HepG2 (cell line): ENCODE data around the gene SYNGAP1. TPM values are rescaled to one million over a fixed set of nuclear protein-coding genes. Genes with fewer than 3 reads are reported as not detected.

Experiments
- E2F2 ChIP-seq: sonication (generic); formaldehyde crosslinking; IDR thresholded peaks from 2 replicates; pipeline ENCODE4 v1.4.0; 2020; ENCODE audit warnings: missing genetic modification reagents, borderline replicate concordance
- HNRNPL ChIP-seq: fragments of 200-400 bp; formaldehyde crosslinking; IDR thresholded peaks from 2 replicates; pipeline ENCODE4 v1.6.1; 2017; ENCODE audit warnings: mild to moderate bottlenecking, low read depth, low read length
- HOXA5 ChIP-seq: sonication (generic); formaldehyde crosslinking; IDR thresholded peaks from 2 replicates; pipeline ENCODE4 v1.4.0; 2020; ENCODE audit warnings: missing genetic modification reagents
- KDM5A ChIP-seq: fragments of 200-600 bp; sonication (generic); IDR thresholded peaks from 2 replicates; pipeline ENCODE4 v1.7.0; 2018; ENCODE audit warnings: antibody characterized with exemption, mild to moderate bottlenecking, low read length, borderline replicate concordance
- LCORL ChIP-seq, 2 experiments: fragments of 450-650 bp in 1 of 2; sonication (generic) in 1 of 2; formaldehyde crosslinking in 1 of 2; IDR thresholded peaks; 2 replicates each; pipeline versions ENCODE4 v1.5.0 to v1.6.1; 2017 to 2020; ENCODE audit warnings: antibody characterized with exemption in 1 of 2, missing genetic modification reagents in 1 of 2
- NCOR1 ChIP-seq: fragments of 200-600 bp; sonication (generic); IDR thresholded peaks from 2 replicates; pipeline ENCODE4 v1.7.0; 2017; ENCODE audit warnings: antibody characterized with exemption, low read length, borderline replicate concordance
- NFIC ChIP-seq: IDR thresholded peaks from 2 replicates; pipeline ENCODE4 v1.6.1; 2012; ENCODE audit warnings: mild to moderate bottlenecking, low read length, inconsistent platforms
- POGZ ChIP-seq: sonication (generic); formaldehyde crosslinking; IDR thresholded peaks from 2 replicates; pipeline ENCODE4 v1.4.0; 2020; ENCODE audit warnings: mild to moderate bottlenecking, missing genetic modification reagents
- POLR2G ChIP-seq: fragments of 200-400 bp; formaldehyde crosslinking; IDR thresholded peaks from 2 replicates; pipeline ENCODE4 v1.6.1; 2018; ENCODE audit warnings: mild to moderate bottlenecking, low read depth, low read length, moderate library complexity
- REST ChIP-seq, 2 experiments: IDR thresholded peaks; 2 replicates each; pipeline ENCODE4 v1.6.1; 2011 to 2012; ENCODE audit warnings: low read length in 2 of 2, borderline replicate concordance in 1 of 2, low read depth in 1 of 2, mild to moderate bottlenecking in 1 of 2, moderate library complexity in 1 of 2
- RFXAP ChIP-seq: sonication (generic); formaldehyde crosslinking; IDR thresholded peaks from 2 replicates; pipeline ENCODE4 v1.4.0; 2020; ENCODE audit warnings: missing genetic modification reagents, borderline replicate concordance
- SCMH1 ChIP-seq: sonication (generic); formaldehyde crosslinking; IDR thresholded peaks from 2 replicates; pipeline ENCODE4 v1.9.0; 2021; ENCODE audit warnings: missing genetic modification reagents, mild to moderate bottlenecking, borderline replicate concordance
- SNAPC2 ChIP-seq: sonication (generic); formaldehyde crosslinking; IDR thresholded peaks from 2 replicates; pipeline ENCODE4 v1.8.1; 2022; ENCODE audit warnings: mild to moderate bottlenecking, missing genetic modification reagents
- SP4 ChIP-seq: sonication (generic); formaldehyde crosslinking; IDR thresholded peaks from 2 replicates; pipeline ENCODE4 v1.8.1; 2023; ENCODE audit warnings: mild to moderate bottlenecking, missing genetic modification reagents
- TBX3 ChIP-seq: fragments of 450-650 bp; IDR thresholded peaks from 2 replicates; pipeline ENCODE4 v1.6.1; 2017; ENCODE audit warnings: antibody characterized with exemption, mild to moderate bottlenecking, inconsistent platforms, borderline replicate concordance
- ZBTB14 ChIP-seq: sonication (generic); formaldehyde crosslinking; IDR thresholded peaks from 2 replicates; pipeline ENCODE4 v1.4.0; 2020; ENCODE audit warnings: missing genetic modification reagents
- ZBTB38 ChIP-seq: sonication (generic); formaldehyde crosslinking; IDR thresholded peaks from 2 replicates; pipeline ENCODE4 v1.5.1; 2020; ENCODE audit warnings: mild to moderate bottlenecking, missing genetic modification reagents
- ZFP90 ChIP-seq: sonication (generic); formaldehyde crosslinking; IDR thresholded peaks from 2 replicates; pipeline ENCODE4 v1.8.0; 2022; ENCODE audit warnings: missing genetic modification reagents, mild to moderate bottlenecking, inconsistent platforms, borderline replicate concordance
- ZFYVE20 ChIP-seq: sonication (generic); formaldehyde crosslinking; IDR thresholded peaks from 2 replicates; pipeline ENCODE4 v1.8.0; 2023; ENCODE audit warnings: low read depth, mild to moderate bottlenecking, moderate library complexity, missing genetic modification reagents, borderline replicate concordance
- ZNF138 ChIP-seq: sonication (generic); formaldehyde crosslinking; IDR thresholded peaks from 2 replicates; pipeline ENCODE4 v1.5.0; 2020; ENCODE audit warnings: mild to moderate bottlenecking, low read depth, missing genetic modification reagents
- ZNF564 ChIP-seq: sonication (generic); formaldehyde crosslinking; IDR thresholded peaks from 2 replicates; pipeline ENCODE4 v1.8.1; 2023; ENCODE audit warnings: mild to moderate bottlenecking, missing genetic modification reagents
- ZNF670 ChIP-seq: sonication (generic); formaldehyde crosslinking; IDR thresholded peaks from 2 replicates; pipeline ENCODE4 v1.8.0; 2022; ENCODE audit warnings: mild to moderate bottlenecking, missing genetic modification reagents, borderline replicate concordance
- ZNF746 ChIP-seq: sonication (generic); formaldehyde crosslinking; IDR thresholded peaks from 2 replicates; pipeline ENCODE4 v1.8.0; 2022; ENCODE audit warnings: mild to moderate bottlenecking, missing genetic modification reagents
- ZNF75D ChIP-seq: sonication (generic); formaldehyde crosslinking; IDR thresholded peaks from 2 replicates; pipeline ENCODE4 v1.8.1; 2023; ENCODE audit warnings: missing genetic modification reagents, mild to moderate bottlenecking, borderline replicate concordance
- polyA plus RNA-seq, 8 experiments: library from polyadenylated mRNA; depleted of rRNA in 3 of 8; stranded (reverse) in 7 of 8; unstranded in 1 of 8; fragments of >200 nt; fragmentation: Illumina TruSeq in 4 of 8; extraction: Trizol in 4 of 8; gene quantifications; 2 replicates each; pipeline versions ENCODE4 v1.2.1 to v1.2.3, GENCODE V29; 2011 to 2016; ENCODE audit warnings: low read depth in 4 of 8, missing spikeins in 1 of 8, mixed read lengths in 1 of 8; ENCODE audit not compliant: insufficient read depth in 1 of 8
- total RNA-seq, 5 experiments: library from RNA; depleted of rRNA; stranded (reverse); fragments of >200 nt; fragmentation: Illumina TruSeq; extraction: Trizol; gene quantifications; 2 replicates each; pipeline ENCODE4 v1.2.3, GENCODE V29; 2016; ENCODE audit warnings: low read depth in 1 of 5

SYNGAP1 gene
- total and polyA plus RNA-seq, 2 of the 13 experiments (the other 11 are each of a cell fraction or from before 2014, with no cell fraction given): 0.75 to 1.1 TPM

GRCh38 chr6:33410050-33410710, 9.7 kb upstream of the SYNGAP1 start (continued):
- TF ChIP-seq ZFP90 (peak; percentile 87), ZBTB14 (CRISPR knock-in tag) (peak; percentile 93), ZNF564 (CRISPR knock-in tag) (peak; percentile 88; the same call in 1 of the 2 replicates), ZNF138 (CRISPR knock-in tag) (peak; percentile 95), SCMH1 (CRISPR knock-in tag) (no peak), REST (IDR thresholded peaks at IDR 0.05; ENCODE audit: borderline replicate concordance in 1 of 2, low read depth in 1 of 2, low read length in 2 of 2) (no peak), POGZ (CRISPR knock-in tag) (peak; percentile 86), KDM5A (no peak), ZNF746 (peak; percentile 91; the same call in 1 of the 2 replicates), POLR2G (peak; percentile 93), ZFYVE20 (CRISPR knock-in tag) (peak; percentile 94; the same call in 1 of the 2 replicates), SP4 (CRISPR knock-in tag) (peak; percentile 98), LCORL (IDR thresholded peaks at IDR 0.05) (no peak), LCORL (CRISPR knock-in tag; IDR thresholded peaks at IDR 0.05) (peak; percentile 92), NCOR1 (no peak), ZNF75D (CRISPR knock-in tag) (no peak), SNAPC2 (CRISPR knock-in tag) (peak; percentile 98; the same call in 1 of the 2 replicates), HNRNPL (0 out of 2 replicates have a peak, but pooled peaks have one; percentile 35), TBX3 (0 out of 2 replicates have a peak, but pooled peaks have one; percentile 10), RFXAP (peak; percentile 97), HOXA5 (CRISPR knock-in tag) (peak; percentile 91), ZNF670 (CRISPR knock-in tag) (peak; percentile 85), ZBTB38 (peak; percentile 95), E2F2 (peak; percentile 98; the same call in 1 of the 2 replicates), NFIC (no peak)
